Stimulated activated CD4-positive, alpha-beta T cell treated with anti-CD3 and anti-CD28 coated beads, Interleukin-1b, Interleukin-23, amount 100 ng/mL, for 48 hours (primary cell): ENCODE data around the gene ZCCHC8.
"Not testable (repeated sequence)": the region's sequence is repeated elsewhere in the genome, so short reads cannot be mapped to it uniquely, and the experiment has no call there.

Experiments
- DNase-seq: peaks from one replicate; pipeline ENCODE4 v3.0.0-alpha.2; 2020

Gene ZCCHC8

DNA sequence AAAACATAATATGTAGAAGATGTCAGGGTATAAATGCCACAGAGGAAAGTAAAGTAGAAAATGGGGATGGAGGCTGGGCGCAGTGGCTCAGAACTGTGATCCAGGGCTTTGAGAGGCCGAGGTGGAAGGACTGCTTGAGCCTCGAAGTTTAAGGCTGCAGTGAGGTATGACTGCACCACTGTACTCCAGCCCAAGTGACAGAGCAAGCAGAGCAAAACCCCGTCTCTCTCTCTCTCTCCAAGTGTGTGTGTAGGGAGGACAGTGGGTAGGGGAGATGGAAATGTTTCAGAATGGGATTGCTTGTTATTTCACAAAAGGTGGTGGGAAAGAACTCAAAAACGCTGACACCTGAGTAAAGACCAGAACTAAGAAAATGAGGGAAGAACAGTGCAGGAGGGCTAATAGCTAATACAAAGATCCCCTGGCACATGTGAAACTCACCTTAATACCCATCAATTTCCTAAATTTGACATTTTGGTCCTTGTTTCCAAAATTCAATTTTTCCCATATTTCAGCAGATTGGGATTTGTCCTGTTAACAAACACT is 5.7 kb upstream of the ZCCHC8 start:
- no peak for DNase-seq

- no peak for DNase-seq
Measured at GRCh38 chr12:122505419-122506051, 4.8 kb upstream of the ZCCHC8 start.

DNA sequence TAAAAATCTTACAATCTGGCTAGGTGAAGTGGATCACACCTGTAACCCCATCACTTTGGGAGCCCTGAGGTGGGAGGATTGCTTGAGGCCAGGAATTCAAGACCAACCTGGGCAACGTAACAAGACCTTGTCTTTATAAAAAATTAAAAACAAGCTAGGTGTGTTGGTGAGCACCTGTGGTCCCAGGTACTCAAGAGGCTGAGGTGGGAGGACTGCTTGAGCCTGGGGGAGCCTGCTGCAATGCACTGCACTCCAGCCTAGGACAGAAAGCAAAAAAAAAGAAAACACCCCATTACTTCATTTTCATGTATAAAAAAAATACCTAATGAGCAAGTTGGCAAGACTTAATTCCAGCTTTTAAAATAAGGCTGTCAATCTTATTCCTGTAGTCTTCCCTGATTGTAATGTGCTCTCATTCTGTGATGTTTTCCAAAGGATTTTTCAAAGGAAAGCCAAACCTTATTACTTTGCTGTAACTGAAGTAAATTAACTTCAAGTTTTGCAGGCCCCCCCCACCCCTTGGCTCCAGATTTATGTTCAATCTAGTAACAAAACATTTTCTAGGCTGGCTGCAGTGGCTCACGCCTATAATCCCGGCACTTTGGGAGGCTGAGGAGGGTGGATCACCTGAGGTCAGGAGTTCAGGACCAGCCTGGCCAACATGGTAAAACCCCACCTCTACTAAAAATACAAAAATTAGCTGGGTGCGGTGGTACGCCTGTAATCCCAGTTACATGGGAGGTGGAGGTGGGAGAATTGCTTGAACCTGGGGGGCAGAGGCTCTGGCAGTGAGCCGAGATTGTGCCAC is 3.3 kb upstream of the ZCCHC8 start:
- no peak for DNase-seq

DNA sequence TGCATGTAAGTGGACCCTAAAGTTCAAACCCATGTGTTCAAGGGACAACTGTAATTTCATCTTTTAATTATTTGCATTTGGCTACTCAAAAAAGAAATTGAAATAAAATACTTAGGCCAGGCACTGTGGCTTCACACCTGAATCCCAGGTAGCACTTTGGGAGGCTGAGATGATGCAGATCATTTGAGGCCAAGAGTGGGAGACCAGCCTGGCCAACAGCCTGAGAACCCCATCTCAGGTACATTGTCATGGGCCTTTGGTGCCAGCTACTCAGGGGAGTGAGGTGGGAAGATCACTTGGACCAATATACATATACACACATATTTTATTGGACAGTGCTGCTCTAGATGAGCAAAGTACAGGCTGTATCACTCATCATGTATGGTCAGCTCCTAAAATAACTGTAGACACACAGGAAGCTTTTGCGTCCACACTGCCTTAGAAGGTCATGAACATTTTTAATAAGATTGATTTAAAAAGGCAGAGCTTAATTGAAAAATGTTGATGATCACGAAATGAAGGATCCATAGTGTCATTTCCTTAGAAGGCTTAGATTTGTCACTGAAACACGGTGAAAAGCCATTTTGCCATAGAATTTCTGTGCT is 2.5 kb upstream of the ZCCHC8 start:
- DNase-seq = no peak

DNA sequence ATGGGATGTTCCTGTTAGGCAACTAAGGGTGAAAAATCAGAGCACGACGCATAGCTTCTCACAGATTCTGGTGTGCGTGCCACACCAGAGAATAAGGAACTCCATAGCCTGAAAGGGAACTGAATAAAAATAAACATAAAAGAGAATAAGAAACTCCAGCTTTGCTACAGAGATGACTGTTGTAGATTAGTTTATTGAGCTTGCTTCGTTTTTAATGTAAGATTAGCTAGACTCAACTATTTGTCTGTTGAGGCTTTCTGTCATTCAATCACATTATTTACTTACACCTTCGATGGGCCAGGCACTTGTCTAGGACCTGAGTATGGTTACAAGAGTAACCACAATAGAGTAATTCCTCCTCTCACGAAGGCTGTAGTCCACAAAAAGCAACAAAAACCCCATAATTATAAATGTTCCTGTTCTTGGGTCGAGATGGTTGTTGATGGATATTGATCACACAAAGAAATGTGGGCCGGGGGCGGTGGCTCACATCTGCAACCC is 807 bp upstream of the ZCCHC8 start:
- DNase-seq = no peak

GRCh38 chr12:122499991-122500684 is 594 bp downstream of the ZCCHC8 start:
- DNase-seq = peak; percentile 36

DNA sequence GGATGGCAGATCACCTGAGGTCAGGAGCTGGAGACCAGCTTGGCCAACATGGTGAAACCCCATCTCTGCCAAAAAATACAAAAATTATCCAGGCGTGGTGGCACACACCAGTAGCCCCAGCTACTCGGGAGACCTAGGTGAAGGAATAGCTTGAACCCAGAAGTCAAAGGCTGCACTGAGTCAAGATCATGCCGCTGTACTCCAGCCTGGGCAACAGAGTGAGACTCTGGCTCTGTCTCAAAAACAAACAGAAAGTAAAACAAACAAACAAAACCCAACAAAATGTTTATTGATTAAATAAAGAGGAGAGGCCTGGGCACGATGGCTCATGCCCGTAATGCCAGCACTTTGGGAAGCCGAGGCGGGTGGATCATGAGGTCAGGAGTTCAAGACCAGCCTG is 5.5 kb downstream of the ZCCHC8 start:
- no peak for DNase-seq

- not testable (repeated sequence) for DNase-seq
Measured at GRCh38 chr12:122493222-122493621, 7.5 kb downstream of the ZCCHC8 start.

- DNase-seq = no peak
Measured at GRCh38 chr12:122491991-122492390, 8.7 kb downstream of the ZCCHC8 start.

DNA sequence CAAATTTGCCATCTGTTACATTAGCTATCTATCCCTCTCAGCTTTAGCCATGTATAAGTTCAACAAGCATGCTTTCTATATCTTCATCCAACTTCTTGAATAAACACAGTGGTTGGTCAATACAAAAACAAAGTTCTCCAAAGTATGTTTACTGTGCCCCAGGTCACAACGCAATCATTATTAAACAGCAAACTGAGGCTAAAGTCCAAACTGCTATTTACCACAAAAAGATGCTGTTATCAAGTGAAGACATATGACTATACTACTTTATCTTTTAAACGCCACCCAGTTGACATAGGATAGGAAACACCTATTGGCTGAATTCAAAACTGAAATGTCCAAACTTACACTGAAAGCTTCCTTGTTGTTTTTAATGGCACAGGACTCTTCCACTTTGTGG is 11.7 kb downstream of the ZCCHC8 start:
- DNase-seq = no peak

GRCh38 chr12:122487807-122488206 is 12.9 kb downstream of the ZCCHC8 start:
- not testable (repeated sequence) for DNase-seq

DNA sequence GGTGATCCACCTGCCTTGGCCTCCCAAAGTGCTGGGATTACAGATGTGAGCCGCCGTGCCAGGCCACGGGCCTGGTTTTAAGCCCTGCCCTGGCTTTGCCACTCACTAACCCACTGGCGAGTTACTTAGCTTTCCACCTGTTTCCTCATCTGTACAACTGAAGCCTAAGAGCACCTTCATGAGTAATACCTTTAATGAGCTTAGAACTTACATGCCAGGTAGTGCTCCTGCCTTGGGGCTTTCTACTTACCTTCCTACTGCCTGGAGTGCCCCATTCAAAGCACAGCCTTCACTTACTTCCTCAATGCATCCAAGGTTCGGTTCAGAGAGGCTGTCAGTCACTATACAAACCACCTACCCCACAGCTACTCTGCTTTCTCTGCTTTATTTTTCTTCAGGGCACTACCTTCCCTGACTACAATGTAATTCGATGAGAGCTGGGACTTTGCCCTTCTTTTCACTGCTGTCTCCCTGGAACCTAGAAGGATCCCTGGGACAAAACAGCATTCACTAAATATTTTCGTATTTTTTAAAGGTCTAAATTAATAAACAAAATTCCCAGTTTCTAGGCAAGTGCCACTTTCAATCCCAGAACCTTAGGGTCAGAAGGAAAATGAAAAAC is 13.8 kb downstream of the ZCCHC8 start:
- DNase-seq = no peak

DNA sequence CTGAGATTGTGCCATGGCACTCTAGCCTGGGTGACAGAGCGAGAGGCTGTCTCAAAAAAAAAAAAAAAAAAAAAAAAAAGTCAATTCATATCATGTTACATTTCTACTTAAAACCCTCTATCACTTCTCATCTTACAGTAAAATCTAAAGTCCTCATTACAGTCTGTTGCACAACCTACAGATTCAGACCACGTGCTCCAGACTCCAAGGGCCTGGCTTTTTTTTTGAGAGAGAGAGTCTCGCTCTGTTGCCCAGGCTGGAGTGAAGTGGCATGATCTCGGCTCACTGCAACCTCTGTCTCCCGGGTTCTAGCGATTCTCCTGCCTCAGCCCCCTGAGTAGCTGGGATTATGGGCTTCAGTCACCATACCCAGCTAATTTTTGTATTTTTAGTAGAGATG is 14.4 kb downstream of the ZCCHC8 start:
- not testable (repeated sequence) for DNase-seq

DNA sequence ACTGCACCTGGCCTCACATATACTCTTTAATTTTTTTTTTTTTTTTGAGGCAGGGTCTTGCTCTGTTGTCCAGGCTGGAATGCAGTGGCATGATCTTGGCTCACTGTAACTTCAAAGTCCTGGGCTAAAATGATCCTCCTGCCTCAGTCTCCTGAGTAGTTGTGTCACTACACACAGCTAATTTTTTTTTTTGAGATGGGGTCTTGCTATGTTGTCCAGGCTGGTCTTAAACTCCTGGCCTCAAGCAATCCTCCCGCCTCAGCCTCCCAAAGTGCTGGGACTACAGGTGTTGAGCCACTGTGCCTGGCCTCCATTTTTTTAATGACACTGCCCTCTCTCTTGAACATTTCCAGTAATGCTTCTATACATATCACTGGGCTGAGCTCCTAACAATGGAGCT is 16.3 kb downstream of the ZCCHC8 start:
- DNase-seq = not testable (repeated sequence)

DNA sequence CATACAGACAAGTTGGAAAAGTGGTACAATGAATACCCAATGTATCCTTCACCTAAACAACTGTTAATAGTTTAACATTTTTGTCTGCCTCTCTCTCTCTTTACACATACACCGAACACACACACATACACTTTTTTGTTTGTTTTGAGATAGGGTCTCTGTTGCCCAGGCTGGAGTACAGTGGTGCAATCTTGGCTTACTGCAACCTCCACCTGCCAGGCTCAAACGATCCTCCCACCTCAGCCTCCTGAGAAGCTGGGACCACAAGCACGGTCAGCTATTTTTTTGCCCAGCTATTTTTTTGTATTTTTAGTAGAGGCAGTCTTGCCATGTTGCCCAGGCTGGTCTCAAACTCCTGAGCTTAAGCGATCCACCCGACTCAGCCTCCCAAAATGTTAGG is 16.8 kb downstream of the ZCCHC8 start:
- no peak for DNase-seq

DNA sequence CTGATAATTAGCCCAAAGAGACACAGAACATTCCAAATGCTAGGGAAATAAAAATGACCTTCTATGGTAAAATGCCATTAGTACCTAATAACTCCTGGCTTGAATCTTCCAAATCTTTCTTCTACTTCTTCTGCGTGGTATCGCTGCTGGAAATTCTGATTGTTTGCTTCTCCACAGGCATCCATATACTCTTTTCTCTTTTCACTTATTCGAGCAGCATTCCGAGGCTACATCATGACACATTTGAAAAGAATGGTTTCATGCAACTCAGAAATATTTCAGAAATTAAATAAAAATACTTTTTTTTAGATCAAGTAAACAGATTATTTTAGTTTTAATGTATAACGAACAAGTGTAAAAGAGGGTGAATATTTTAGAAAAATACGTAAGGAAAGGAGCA is 18.9 kb downstream of the ZCCHC8 start:
- no peak for DNase-seq

GRCh38 chr12:122480753-122481152 is 20.0 kb downstream of the ZCCHC8 start:
- no peak for DNase-seq

DNA sequence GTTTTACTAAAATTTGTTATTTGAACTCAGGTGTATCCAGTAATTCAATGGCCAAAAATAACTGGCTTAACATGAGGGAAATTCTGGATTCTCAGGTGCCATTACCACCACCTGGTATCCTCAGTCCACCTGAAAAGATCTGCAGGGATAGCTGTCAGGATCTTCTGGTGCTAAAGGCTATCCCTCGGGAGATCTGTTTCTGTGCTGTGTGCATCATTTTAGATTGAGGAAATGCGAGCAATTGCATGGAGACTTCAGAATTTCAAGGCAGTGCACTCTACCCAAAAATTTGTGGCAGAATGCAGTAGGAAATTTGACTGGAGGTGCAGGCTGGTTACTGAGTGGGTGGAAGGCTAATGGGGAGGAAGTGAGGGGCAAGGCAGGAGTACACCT is 26.4 kb downstream of the ZCCHC8 start:
- no peak for DNase-seq

DNA sequence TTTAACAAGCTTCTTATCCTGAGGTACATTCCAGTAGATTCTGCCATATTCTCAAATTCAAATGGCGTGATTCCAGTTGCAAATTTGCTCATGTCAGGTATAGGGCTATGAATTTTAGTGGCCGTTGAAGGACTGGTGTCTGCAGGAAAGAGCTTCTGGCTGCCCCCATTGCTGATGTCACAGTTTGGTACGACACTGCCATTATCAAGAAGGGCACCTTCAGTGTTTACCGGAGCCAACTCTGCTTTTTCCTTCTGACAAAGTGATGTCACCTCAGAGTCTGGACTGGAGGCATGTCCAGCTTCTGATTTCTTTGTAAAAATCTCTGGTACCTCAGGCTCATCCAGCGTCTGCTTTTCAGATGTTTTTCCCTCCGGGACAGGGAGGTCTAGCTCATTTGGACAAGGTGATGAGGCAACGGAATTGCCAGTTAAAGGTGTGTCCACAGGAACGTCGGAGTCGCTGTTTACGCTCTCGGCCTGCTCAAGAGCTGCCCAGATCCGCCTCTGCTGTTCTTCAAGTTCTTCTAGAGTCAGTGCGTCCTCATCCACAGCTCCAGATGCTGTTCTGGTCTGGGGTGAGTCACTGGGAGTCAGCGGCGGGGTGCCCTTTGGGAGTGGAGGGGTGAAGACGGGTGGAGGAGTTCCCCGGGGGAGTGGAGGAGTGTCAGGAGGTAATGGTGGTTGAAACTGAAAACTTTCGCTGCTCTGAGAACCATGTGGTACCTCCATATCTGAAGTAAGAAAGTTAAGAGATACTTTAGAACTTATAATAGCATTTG is 27.0 kb downstream of the ZCCHC8 start:
- DNase-seq = peak; percentile 66

GRCh38 chr12:122471324-122472226 is 29.2 kb downstream of the ZCCHC8 start:
- no peak for DNase-seq

DNA sequence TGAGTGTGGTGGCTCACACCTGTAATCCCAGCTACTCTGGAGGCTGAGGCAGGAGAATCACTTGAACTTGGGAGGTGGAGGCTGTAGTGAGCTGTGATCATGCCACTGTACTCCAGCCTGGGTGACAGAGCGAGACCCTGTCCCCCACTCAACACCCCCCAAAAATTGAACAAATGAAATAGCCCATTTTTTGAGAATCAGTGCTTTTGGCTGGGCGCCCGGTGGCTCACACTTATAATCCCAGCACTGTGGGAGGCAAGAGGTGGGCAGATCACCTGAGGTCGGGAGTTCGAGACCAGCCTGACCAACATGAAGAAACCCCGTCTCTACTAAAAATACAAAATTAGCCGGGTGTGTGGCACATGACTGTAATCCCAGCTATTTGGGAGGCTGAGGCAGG is 30.2 kb downstream of the ZCCHC8 start:
- DNase-seq = not testable (repeated sequence)
